A549 treated with ZK216348 at 1 μM for 4 hours (cell line): ENCODE measurements around the gene TOM1L1. TPM values are rescaled to one million over a fixed set of nuclear protein-coding genes. Genes with fewer than 3 reads are reported as not detected.

ENCODE experiments used
- total RNA-seq: library from RNA; stranded (reverse); fragments of 200-300 nt; extraction: Qiagen RNA extraction; gene quantifications from 5 replicates; pipeline ENCODE4 v1.2.3, GENCODE V29; 2022; ENCODE audit warnings: low read depth

TOM1L1 gene, protein sequence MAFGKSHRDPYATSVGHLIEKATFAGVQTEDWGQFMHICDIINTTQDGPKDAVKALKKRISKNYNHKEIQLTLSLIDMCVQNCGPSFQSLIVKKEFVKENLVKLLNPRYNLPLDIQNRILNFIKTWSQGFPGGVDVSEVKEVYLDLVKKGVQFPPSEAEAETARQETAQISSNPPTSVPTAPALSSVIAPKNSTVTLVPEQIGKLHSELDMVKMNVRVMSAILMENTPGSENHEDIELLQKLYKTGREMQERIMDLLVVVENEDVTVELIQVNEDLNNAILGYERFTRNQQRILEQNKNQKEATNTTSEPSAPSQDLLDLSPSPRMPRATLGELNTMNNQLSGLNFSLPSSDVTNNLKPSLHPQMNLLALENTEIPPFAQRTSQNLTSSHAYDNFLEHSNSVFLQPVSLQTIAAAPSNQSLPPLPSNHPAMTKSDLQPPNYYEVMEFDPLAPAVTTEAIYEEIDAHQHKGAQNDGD
- total RNA-seq: 33.3 to 47.3 TPM (median 38.7 TPM) in 5 replicates

DNA sequence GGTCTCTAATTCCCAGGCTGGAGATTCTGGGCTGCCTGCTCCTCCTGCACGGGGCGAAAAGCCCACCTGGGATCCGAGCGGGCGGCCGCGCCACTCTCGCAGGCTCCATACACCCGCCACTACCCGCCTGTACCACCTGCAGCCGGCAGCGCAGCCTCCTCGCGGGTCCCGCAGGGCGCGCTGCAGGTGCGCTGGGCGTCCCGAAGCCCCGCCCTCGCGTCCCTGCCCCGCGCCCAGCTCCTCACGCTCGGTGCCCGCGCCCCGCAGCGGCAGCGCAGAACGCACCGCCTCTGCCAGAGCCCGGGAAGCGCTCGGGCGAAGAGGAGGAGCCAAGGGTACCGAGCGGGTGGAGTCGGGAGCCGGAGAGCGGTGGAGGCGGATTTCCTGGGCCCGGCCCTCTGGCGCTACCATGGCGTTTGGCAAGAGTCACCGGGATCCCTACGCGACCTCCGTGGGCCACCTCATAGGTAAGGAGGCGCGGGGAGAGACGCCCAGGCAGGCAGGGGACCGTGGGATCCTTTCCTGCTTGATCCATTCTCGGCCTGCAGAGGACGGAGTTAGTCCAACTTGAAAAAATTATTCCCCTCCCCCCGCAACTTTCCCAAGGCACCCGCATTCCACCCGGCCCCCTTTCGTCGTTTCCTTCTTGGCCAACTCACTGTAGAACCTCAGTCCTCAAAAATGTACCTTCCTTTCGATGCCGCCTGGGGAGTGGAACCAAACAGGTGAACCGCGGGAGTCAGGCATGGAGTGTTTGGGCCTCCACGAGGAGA is at the start of gene TOM1L1:
Gene TOM1L1, plus strand, starts transcription at position 396 of the 773 bp plus-strand sequence. Its CDS starts 14 bp downstream, at position 410.

DNA sequence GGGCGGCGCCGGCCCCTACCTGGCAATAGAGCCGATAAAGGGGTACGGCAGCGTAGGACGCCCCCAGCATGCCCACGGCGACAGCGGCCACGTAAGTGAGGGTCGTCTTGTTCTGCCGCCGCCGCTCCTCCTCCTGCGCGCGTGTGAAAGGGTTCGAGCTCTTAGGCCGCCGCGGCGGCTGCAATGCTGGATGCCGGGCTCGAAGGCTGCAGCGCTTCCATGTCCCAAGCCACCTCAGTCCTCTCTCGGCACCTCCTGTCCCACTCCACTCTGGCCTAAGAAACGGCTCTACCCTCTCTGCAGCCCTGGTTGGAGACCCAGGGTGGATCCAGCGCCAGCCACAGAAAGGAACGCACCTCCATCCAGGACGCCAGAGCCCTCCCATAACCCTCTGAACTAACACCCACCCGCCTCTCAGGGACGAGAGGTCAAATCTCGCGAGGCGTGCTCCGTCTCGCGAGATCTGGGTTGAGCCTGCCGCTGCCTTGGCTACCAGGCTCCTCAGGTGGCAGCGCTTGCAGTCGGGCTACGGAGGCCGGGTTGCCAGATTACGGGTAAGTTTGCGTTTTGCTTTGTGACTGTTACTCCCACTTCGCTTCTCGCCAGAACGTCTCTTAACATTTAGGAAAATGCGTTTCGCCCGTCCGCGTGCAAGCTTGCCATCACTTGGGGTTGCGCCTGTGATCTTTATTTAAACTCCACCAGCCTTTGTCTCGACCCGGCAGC is 67.8 kb downstream of the TOM1L1 start, which contains the start of the genes COX11 and STXBP4:
Gene COX11, minus strand, starts transcription at position 393 of the 726 bp plus-strand sequence. Its CDS starts 8 bp downstream, at position 385.
Gene STXBP4, plus strand, starts transcription at position 504 of the 726 bp plus-strand sequence. CDS start 17,455 bp downstream, outside the sequence.

Other genes starting within 250 kb of the TOM1L1 start
- gene COX11, start 67.8 kb downstream of the TOM1L1 start, total RNA-seq: 82.9 to 135 TPM (median 101 TPM) in 5 replicates
- gene STXBP4, start 67.9 kb downstream of the TOM1L1 start, total RNA-seq: 3.0 to 6.2 TPM (median 4.7 TPM) in 5 replicates